IPS-18c (cell line): ENCODE data around the gene FHL2.
A peak's percentile ranks its signal among the peaks of the same experiment; 100 is the strongest.

Source experiments
- H3K4me3 ChIP-seq: 2 replicates; pipeline ENCODE4 v1.7.0; 2013; ENCODE audit warnings: low read depth, mild to moderate bottlenecking, low read length, moderate library complexity; ENCODE audit not compliant: insufficient read depth
- H3K9me3 ChIP-seq: one replicate; pipeline ENCODE4 v1.6.1; 2013; ENCODE audit warnings: mild to moderate bottlenecking, low read length, moderate library complexity; ENCODE audit not compliant: control insufficient read depth, insufficient read depth

FHL2 gene

GRCh38 chr2:105375001-105375561 lies 23.8 kb downstream of the FHL2 start:
- Histone ChIP-seq H3K9me3 (no peaks in the 10 kb centered on the region), H3K4me3 (no peak overlapping the region)

- H3K4me3 ChIP-seq, result no peak overlapping the region
- H3K9me3 ChIP-seq, result no peaks in the 10 kb centered on the region
Measured at GRCh38 chr2:105373895-105374401, 24.9 kb downstream of the FHL2 start.

DNA sequence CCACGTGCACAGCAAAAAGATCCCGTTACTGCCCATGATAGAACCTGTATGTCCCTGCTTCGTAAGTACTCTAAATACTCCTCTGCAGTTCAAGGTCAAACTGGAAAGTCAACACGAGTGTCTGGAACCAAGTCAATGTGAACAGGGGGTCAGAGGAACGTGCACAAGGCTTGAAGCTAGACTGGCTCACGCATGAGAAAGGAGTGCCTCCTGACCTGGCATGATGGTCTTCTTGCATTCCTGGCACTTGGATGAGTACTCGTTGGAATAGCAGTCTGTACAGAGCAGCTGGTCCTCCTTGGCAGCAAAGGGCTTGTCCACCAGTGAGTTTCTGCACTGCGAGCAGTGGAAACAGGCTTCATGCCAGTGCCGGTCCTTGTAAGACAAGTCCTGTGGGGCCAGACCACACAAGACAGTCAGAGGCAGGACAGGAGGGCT lies 25.5 kb downstream of the FHL2 start:
- Histone ChIP-seq H3K9me3 (no peaks in the 10 kb centered on the region), H3K4me3 (no peak overlapping the region)

DNA sequence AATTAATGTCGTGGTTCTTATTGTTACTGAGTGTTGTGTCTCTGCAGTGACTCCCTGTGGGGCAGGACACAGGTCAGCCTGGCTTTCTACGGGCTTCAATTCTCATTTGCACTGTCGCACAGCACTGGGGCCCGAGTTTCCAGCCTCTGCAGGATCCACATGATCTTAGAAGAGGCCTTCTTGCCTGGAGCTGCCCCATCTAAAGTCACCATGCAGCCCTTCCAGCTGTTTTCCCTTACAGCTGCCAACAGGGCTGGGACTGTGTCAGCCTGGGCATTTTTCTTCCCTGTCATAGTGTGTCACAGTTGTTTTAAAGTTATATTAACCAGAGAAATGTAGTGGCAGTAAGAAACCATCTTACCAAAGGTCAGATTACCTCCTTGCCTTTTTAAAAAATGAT lies 27.0 kb downstream of the FHL2 start:
- Histone ChIP-seq H3K9me3 (no peaks in the 10 kb centered on the region), H3K4me3 (no peak overlapping the region)

DNA sequence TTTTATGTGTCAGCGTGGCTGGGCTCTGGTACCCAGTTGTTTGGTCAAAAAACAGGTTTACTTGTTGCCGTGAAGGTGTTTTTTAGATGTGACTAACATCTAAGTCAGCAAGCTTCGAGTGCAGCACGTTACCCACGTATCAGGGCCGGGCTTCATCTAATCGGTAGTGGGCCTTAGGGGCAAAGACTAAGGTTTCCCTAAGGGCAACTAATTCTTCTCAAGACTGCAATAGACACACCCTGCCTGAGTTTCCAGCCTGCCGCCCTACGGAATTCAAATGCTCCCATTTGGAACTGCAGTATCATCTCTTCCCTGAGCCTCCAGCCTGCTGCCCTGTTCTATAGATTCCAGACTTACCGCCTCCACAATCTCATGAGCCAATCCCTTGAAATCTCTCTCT lies 27.7 kb downstream of the FHL2 start:
- Histone ChIP-seq H3K9me3 (no peaks in the 10 kb centered on the region), H3K4me3 (no peak overlapping the region)

DNA sequence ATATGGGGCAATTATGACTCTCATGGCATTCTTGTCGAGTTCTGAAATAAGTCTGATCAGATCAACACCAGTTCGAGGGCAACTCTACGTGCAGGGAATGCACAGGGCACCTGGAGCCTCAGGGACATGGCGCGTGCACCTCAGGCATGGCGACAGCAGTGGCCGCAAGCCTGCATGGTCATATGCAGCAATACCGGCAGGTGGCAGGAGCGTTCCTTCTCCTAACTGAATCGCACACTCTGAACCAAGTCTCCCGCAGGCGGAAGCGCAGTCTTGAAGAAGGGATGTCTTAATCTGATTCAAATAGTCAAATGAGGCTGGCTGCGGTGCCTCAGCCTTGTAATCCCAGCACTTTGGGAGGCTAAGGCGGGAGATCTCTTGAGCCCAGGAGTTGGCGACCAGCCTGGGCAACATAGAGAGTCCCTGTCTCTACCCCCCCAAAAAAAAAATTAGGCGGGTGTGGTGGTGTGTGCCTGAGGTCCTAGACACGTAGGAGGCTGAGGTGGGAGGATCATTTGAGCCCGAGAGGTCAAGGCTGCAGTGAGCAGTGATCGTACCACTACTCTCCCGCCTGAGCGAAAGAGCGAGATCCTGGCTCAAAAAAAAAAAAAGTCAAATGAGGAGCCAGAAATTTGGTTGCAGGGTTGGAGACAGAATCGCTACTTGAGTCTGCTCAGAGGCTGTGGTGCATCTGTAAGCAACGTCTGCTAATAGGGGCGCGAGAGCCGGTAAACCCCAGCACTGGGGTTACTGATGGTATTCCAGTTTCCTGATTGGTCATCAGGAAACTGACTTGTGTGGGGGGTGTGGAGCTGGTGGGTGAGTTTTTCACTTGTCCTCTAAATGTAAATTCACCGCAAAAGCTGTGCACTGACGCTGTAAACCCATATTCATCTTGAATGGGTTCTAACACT lies 28.8 kb downstream of the FHL2 start:
- Histone ChIP-seq H3K4me3 (no peak overlapping the region), H3K9me3 (no peaks in the 10 kb centered on the region)

DNA sequence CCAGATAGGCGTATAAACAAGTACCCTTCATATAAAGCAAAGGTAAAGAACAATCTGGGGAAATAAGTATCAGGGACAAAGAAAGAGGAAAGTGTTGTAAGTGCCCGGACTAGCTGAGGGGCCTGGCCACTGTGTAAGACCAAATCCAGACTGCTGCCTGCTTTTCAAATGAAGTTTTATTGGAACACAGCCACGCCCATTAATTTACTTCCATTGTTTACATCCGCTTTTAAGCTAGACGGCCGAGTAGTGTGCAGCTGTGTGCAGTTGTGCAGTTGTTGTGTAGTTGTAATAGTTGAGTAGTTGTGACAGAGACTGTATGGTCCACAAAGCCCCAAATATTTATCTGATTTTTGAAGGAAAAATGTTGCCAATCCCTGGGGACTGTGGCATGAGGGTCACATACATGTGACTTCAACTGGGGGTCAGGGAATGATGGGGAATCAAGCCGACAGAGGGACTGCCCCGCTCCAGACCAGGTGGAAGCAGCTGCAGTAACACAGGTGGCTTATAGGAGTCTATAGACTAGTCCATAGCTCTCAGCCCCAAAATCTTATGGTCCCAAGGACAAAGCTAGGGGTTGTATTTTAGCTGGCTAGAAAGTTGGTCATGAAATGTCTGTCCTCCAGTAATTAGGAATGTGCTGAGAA lies 30.0 kb downstream of the FHL2 start:
- Histone ChIP-seq H3K9me3 (no peaks in the 10 kb centered on the region), H3K4me3 (no peak overlapping the region)

DNA sequence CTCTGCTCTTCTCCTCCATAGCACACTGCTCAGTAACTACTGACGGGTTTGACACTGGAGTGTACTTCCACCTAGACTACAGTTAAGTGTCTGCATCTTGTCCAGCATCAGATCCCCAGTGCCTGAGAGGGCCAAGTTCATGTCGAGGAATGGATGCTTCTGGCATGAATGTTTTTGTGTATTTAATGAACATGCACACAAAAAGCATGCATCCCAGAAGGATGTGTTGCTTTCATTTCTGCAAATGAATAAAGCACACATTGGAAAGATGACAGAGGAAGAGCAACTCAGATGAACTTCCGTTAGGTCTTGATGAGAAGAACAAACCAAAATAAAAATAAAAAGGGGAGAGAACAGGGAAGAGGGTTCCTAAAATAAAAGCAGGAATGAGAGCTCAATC lies 33.6 kb downstream of the FHL2 start:
- no peaks in the 10 kb centered on the region for H3K9me3 ChIP-seq
- H3K4me3 ChIP-seq, result no peak overlapping the region

GRCh38 chr2:105364436-105365139 lies 34.3 kb downstream of the FHL2 start:
- no peak overlapping the region for H3K4me3 ChIP-seq
- H3K9me3 ChIP-seq, result no peaks in the 10 kb centered on the region

- Histone ChIP-seq H3K9me3 (no peaks in the 10 kb centered on the region), H3K4me3 (no peak overlapping the region)
Measured at GRCh38 chr2:105362862-105363591, 35.8 kb downstream of the FHL2 start.

DNA sequence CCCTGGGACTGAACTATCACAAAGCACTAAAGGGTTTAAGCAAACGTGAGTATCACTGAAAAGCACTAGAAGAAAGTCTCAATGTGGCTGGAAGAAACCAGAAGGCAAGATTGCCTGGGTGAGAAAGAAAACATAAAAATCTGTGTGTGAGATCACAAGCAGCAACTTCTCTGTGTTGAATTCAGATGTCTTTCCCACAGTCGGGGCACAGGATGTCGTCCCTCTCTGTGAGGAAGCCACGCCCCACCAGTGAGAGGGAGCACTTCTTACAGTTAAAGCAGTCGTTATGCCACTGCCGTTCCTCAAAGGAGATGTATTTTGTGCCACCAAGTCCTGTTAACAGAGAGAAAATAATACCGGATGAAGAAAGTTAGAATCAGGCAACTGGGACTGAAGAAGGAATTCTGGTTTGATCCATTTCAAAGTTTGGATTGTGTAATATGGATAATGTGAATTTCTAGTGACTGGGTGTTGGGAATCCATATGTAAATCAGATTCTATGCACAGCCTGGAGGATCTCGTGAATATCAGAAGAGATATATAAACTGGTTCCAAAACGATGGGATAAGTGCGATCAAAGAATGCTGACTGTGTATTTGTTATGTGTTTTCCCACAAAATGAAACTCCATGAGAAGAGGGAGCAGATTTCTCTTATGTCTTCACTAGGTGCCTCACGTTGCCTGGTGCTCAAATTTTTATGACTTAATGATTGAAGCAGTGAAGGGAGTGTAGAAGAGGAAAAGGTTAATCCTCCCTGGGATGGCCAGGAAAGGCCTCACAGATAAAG lies 37.6 kb downstream of the FHL2 start:
- H3K9me3 ChIP-seq, result no peaks in the 10 kb centered on the region
- no peak overlapping the region for H3K4me3 ChIP-seq

- H3K4me3 ChIP-seq, result no peak overlapping the region
- no peaks in the 10 kb centered on the region for H3K9me3 ChIP-seq
Measured at GRCh38 chr2:105358593-105358992, 40.3 kb downstream of the FHL2 start.

- no peak overlapping the region for H3K4me3 ChIP-seq
- H3K9me3 ChIP-seq, result no peaks in the 10 kb centered on the region
Measured at GRCh38 chr2:105357122-105357521, 41.7 kb downstream of the FHL2 start.

- Histone ChIP-seq H3K4me3 (no peak overlapping the region), H3K9me3 (no peaks in the 10 kb centered on the region)
Measured at GRCh38 chr2:105344704-105345345, 54.0 kb downstream of the FHL2 start.

- Histone ChIP-seq H3K4me3 (no peak overlapping the region), H3K9me3 (no peaks in the 10 kb centered on the region)
Measured at GRCh38 chr2:105339414-105339813, 59.4 kb downstream of the FHL2 start.

DNA sequence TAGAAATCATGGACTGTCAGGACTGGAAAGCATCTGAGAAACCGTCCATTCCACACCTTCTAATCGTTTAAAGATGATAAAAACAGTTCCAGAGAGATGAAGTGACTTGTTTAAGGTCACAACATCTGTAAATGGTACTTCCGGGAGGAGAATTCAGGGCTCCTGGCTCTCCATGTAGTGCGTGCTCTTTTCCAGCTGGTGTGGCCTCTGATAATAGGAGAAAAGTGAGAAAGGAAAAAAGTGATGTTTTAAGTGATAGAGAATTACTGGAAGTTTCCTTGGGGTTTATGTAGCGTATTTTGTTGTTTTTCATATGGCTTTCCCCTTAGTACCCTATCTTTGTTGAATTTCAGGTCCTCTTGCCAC lies 60.8 kb downstream of the FHL2 start:
- H3K4me3 ChIP-seq, result peak overlapping the region; percentile 73
- no peaks in the 10 kb centered on the region for H3K9me3 ChIP-seq
